HepG2 (cell line): Measurements from ENCODE around the gene CHKB. TPM values are rescaled to one million over a fixed set of nuclear protein-coding genes. Genes with fewer than 3 reads are reported as not detected.

Source experiments
- AGO2 ChIP-seq: fragments of 200-400 bp; formaldehyde crosslinking; optimal IDR thresholded peaks from 2 replicates; pipeline ENCODE3; 2017; ENCODE audit warnings: mild to moderate bottlenecking, low read depth, low read length, moderate library complexity
- BCL3 ChIP-seq: sonication (generic); formaldehyde crosslinking; IDR thresholded peaks from 2 replicates; pipeline ENCODE4 v1.5.1; 2020; ENCODE audit warnings: mild to moderate bottlenecking, missing genetic modification reagents, moderate library complexity
- DR1 ChIP-seq: sonication (generic); formaldehyde crosslinking; IDR thresholded peaks from 2 replicates; pipeline ENCODE4 v1.8.0; 2021; ENCODE audit warnings: mild to moderate bottlenecking, missing genetic modification reagents, inconsistent platforms
- FOSL1 ChIP-seq: sonication (generic); formaldehyde crosslinking; IDR thresholded peaks from 2 replicates; pipeline ENCODE4 v1.9.0; 2021; ENCODE audit warnings: missing genetic modification reagents, borderline replicate concordance
- ISL2 ChIP-seq: sonication (generic); formaldehyde crosslinking; IDR thresholded peaks from 2 replicates; pipeline ENCODE4 v1.5.0; 2020; ENCODE audit warnings: missing genetic modification reagents
- MED13 ChIP-seq: sonication (generic); formaldehyde crosslinking; IDR thresholded peaks from 2 replicates; pipeline ENCODE4 v1.5.0; 2020; ENCODE audit warnings: missing genetic modification reagents
- PLSCR1 ChIP-seq: sonication (generic); formaldehyde crosslinking; IDR thresholded peaks from 2 replicates; pipeline ENCODE4 v1.5.0; 2020; ENCODE audit warnings: missing genetic modification reagents, mild to moderate bottlenecking, borderline replicate concordance
- RARA ChIP-seq: IDR thresholded peaks from 2 replicates; pipeline ENCODE4 v1.6.1; 2016; ENCODE audit warnings: missing genetic modification reagents, missing compliant biosample characterization
- RNF2 ChIP-seq: fragments of 450-650 bp; conservative IDR thresholded peaks from 2 replicates; pipeline ENCODE4 v1.6.1; 2016; ENCODE audit warnings: low read depth
- SMAD1 ChIP-seq: sonication (generic); formaldehyde crosslinking; IDR thresholded peaks from 2 replicates; pipeline ENCODE4 v1.4.0; 2020; ENCODE audit warnings: missing genetic modification reagents, low read depth, mild to moderate bottlenecking, borderline replicate concordance
- U2AF2 ChIP-seq: fragments of 200-400 bp; formaldehyde crosslinking; IDR thresholded peaks from 2 replicates; pipeline ENCODE4 v1.6.1; 2017; ENCODE audit warnings: low read depth, mild to moderate bottlenecking, low read length
- ZBED4 ChIP-seq: sonication (generic); formaldehyde crosslinking; IDR thresholded peaks from 2 replicates; pipeline ENCODE4 v1.4.0; 2020; ENCODE audit warnings: missing genetic modification reagents, borderline replicate concordance
- ZNF143 ChIP-seq: sonication (generic); formaldehyde crosslinking; IDR thresholded peaks from 2 replicates; pipeline ENCODE4 v1.4.0; 2020; ENCODE audit warnings: missing genetic modification reagents
- ZNF276 ChIP-seq: sonication (generic); formaldehyde crosslinking; IDR thresholded peaks from 2 replicates; pipeline ENCODE4 v1.4.0; 2020; ENCODE audit warnings: mild to moderate bottlenecking, low read depth, missing genetic modification reagents
- ZNF329 ChIP-seq: sonication (generic); formaldehyde crosslinking; IDR thresholded peaks from 2 replicates; pipeline ENCODE4 v1.9.0; 2021; ENCODE audit warnings: low read depth, mild to moderate bottlenecking, missing genetic modification reagents
- ZNF343 ChIP-seq: sonication (generic); formaldehyde crosslinking; IDR thresholded peaks from 2 replicates; pipeline ENCODE4 v1.4.0; 2020; ENCODE audit warnings: mild to moderate bottlenecking, missing genetic modification reagents
- ZSCAN12 ChIP-seq: sonication (generic); formaldehyde crosslinking; IDR thresholded peaks from 2 replicates; pipeline ENCODE4 v1.9.0; 2021; ENCODE audit warnings: mild to moderate bottlenecking, missing genetic modification reagents
- polyA plus RNA-seq, 8 experiments: library from polyadenylated mRNA; depleted of rRNA in 3 of 8; stranded (reverse) in 7 of 8; unstranded in 1 of 8; fragments of >200 nt; fragmentation: Illumina TruSeq in 4 of 8; extraction: Trizol in 4 of 8; gene quantifications; 2 replicates each; pipeline versions ENCODE4 v1.2.1 to v1.2.3, GENCODE V29; 2011 to 2016; ENCODE audit warnings: low read depth in 4 of 8, missing spikeins in 1 of 8, mixed read lengths in 1 of 8; ENCODE audit not compliant: insufficient read depth in 1 of 8
- total RNA-seq, 5 experiments: library from RNA; depleted of rRNA; stranded (reverse); fragments of >200 nt; fragmentation: Illumina TruSeq; extraction: Trizol; gene quantifications; 2 replicates each; pipeline ENCODE4 v1.2.3, GENCODE V29; 2016; ENCODE audit warnings: low read depth in 1 of 5

Gene CHKB
- total and polyA plus RNA-seq, 2 of the 13 experiments (the other 11 are each of a cell fraction or from before 2014, with no cell fraction given), result 24.5 to 42.7 TPM

GRCh38 chr22:50627642-50628542 is 45.2 kb upstream of the CHKB start, which contains the start of gene ARSA (continued):
- TF ChIP-seq ZBED4 (CRISPR knock-in tag), result peak; percentile 85
- TF ChIP-seq PLSCR1 (CRISPR knock-in tag), result no peak
- peak; percentile 87 for TF ChIP-seq RNF2
- 0 out of 2 replicates have a peak, but pooled peaks have one; percentile 27 for TF ChIP-seq ZSCAN12
- TF ChIP-seq ZNF276 (CRISPR knock-in tag), result peak; percentile 15; the same call in 1 of the 2 replicates
- no peak for TF ChIP-seq ISL2 (CRISPR knock-in tag)
- peak; percentile 60; the same call in 1 of the 2 replicates for TF ChIP-seq ZNF329
- TF ChIP-seq ZNF143 (CRISPR knock-in tag), result no peak
- peak; percentile 30; the same call in 1 of the 2 replicates for TF ChIP-seq ZNF343 (CRISPR knock-in tag)
- peak; percentile 66; the same call in 1 of the 2 replicates for TF ChIP-seq BCL3 (CRISPR knock-in tag)
- TF ChIP-seq U2AF2, result no peak
- 0 out of 2 replicates have a peak, but pooled peaks have one; percentile 19 for TF ChIP-seq SMAD1
- TF ChIP-seq DR1 (CRISPR knock-in tag), result no peak
- TF ChIP-seq RARA (CRISPR knock-in tag), result no peak
- TF ChIP-seq MED13 (CRISPR knock-in tag), result no peak
- TF ChIP-seq FOSL1 (CRISPR knock-in tag), result 0 out of 2 replicates have a peak, but pooled peaks have one; percentile 21
- no peak for TF ChIP-seq AGO2
